ENCODE measurements around the gene LYRM9.
"Not testable (repeated sequence)": the region's sequence is repeated elsewhere in the genome, so short reads cannot be mapped to it uniquely, and the experiment has no call there.

DNA sequence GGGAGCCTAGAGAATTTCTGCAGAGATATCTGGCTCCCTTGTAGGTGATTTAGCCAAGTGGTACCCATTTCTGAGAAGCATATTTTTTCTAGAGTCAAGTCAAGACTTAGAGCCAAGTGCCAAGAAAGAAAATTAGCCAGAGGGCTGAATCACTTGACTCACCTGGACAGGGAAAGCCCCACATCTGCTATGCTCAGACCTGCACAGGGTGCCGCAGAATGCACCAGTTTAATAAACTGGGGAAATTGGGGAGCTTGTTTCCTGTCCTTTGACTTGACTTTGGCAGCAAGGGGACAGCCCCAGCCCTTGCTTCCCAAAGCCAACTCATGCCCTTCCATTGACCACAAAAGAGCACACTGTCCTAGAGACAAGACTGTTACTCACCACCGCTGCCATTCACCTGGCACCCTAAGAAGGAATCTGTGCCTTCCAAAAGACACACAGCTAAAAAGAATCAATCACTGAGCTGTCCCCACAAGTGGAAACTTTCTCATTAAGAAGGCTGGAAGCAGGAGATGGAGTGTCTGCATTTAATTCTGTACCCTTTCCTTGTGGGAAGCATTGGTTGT lies 63.9 kb downstream of the LYRM9 start:
- TF ChIP-seq, protein P1, sequence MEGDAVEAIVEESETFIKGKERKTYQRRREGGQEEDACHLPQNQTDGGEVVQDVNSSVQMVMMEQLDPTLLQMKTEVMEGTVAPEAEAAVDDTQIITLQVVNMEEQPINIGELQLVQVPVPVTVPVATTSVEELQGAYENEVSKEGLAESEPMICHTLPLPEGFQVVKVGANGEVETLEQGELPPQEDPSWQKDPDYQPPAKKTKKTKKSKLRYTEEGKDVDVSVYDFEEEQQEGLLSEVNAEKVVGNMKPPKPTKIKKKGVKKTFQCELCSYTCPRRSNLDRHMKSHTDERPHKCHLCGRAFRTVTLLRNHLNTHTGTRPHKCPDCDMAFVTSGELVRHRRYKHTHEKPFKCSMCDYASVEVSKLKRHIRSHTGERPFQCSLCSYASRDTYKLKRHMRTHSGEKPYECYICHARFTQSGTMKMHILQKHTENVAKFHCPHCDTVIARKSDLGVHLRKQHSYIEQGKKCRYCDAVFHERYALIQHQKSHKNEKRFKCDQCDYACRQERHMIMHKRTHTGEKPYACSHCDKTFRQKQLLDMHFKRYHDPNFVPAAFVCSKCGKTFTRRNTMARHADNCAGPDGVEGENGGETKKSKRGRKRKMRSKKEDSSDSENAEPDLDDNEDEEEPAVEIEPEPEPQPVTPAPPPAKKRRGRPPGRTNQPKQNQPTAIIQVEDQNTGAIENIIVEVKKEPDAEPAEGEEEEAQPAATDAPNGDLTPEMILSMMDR (IDR thresholded peaks at IDR 0.05): not testable (repeated sequence)
- TF ChIP-seq POLR2AphosphoS5 (IDR thresholded peaks at IDR 0.05): not testable (repeated sequence)
